OCI-LY3 (cell line): ENCODE results near the gene COLEC11.

ENCODE experiments used
- H2AFZ ChIP-seq: fragments of 200-600, 300-600 bp; shearing (Covaris generic); 2 replicates; pipeline ENCODE4 v1.6.0; 2014; ENCODE audit warnings: antibody characterized with exemption, low read depth, low read length
- H3K27ac ChIP-seq: fragments of 200-600, 300-600 bp; sonication (generic); 2 replicates; pipeline ENCODE4 v1.5.1; 2014; ENCODE audit warnings: mild to moderate bottlenecking, low read length, moderate library complexity, mixed read lengths
- H3K27me3 ChIP-seq: fragments of 200-600, 300-600 bp; sonication (generic); 2 replicates; pipeline ENCODE4 v1.6.1; 2014; ENCODE audit warnings: low read depth, low read length, mixed read lengths
- H3K36me3 ChIP-seq: fragments of 200-600, 300-600 bp; sonication (generic); replicated peaks from 2 replicates; pipeline ENCODE3; 2014; ENCODE audit warnings: low read depth, low read length, mixed read lengths
- H3K4me1 ChIP-seq: fragments of 300-600, 200-600 bp; sonication (generic); 2 replicates; pipeline ENCODE4 v1.6.1; 2014; ENCODE audit warnings: low read length, mixed read lengths
- H3K4me2 ChIP-seq: fragments of 200-600, 300-600 bp; sonication (generic); 2 replicates; pipeline ENCODE4 v1.6.1; 2014; ENCODE audit warnings: low read length, mixed read lengths
- H3K4me3 ChIP-seq: fragments of 300-600, 200-600 bp; sonication (generic); 2 replicates; pipeline ENCODE4 v1.5.1; 2014; ENCODE audit warnings: antibody characterized with exemption, mild to moderate bottlenecking, low read length, moderate library complexity
- H3K79me2 ChIP-seq: fragments of 300-600, 200-600 bp; shearing (Covaris generic); 2 replicates; pipeline ENCODE4 v1.6.1; 2014; ENCODE audit warnings: mild to moderate bottlenecking, low read length, mixed read lengths
- H3K9ac ChIP-seq: fragments of 300-600, 200-600 bp; shearing (Covaris generic); 2 replicates; pipeline ENCODE4 v1.6.0; 2014; ENCODE audit warnings: mild to moderate bottlenecking, low read length, moderate library complexity
- H3K9me3 ChIP-seq: fragments of 200-600, 300-600 bp; shearing (Covaris generic); 2 replicates; pipeline ENCODE4 v1.6.1; 2014; ENCODE audit warnings: low read length, mixed read lengths; ENCODE audit not compliant: insufficient read depth
- H4K20me1 ChIP-seq: fragments of 200-600, 300-600 bp; sonication (generic); 2 replicates; pipeline ENCODE4 v1.6.1; 2016; ENCODE audit warnings: low read length, mixed read lengths; ENCODE audit not compliant: insufficient read depth
- EZH2phosphoT487 ChIP-seq: fragments of 200-600 bp; shearing (Covaris generic); IDR thresholded peaks from 2 replicates; pipeline ENCODE4 v1.6.1; 2018; ENCODE audit warnings: antibody characterized with exemption, mixed run types, low read depth
- TF ChIP-seq, protein P1 (sequence below): fragments of 200-600, 300-600 bp; sonication (generic); IDR thresholded peaks from 2 replicates; pipeline ENCODE4 v1.5.1; 2014; ENCODE audit warnings: antibody characterized with exemption, low read length, low read depth

The COLEC11 gene

DNA sequence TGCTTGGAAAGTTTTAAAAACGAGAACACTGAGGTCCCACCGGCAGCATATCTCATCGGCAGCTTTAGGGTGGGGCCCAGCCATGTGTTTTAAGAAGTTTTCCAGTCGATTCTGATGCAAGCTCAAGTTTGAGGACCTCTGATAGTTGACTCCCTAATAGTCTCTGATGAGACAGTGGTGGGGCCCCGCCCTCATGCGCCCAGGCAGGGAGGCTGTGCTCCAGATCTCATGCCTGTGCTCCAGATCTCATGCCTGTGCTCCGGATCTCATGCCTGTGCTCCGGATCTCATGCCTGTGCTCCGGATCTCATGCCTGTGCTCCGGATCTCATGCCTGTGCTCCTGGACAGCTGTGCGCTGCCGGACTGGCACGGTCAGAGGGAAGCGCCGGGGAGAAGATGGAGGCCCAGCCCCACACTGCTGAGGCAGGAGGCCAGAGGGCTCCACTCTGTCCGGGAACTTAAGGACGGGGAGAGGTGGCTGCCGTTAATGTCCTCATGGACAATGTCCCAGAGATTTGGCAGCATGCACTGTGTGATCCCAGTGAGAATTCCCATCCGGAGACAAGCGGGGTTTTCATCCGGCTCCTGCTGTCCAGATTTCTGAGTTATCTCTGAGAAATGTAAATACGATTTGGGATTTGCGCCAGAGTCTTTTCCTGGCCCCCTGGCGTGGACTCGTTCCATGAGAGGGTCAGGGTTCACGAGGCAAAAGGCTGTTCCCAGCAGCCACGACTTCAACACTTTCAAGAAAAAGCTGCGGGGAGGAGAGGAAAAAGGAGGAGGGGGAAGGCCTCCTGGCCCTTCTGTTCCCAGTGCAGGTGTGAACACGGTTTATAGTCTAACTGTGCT is 9.4 kb upstream of the COLEC11 start:
- no peak overlapping the region for H3K27ac ChIP-seq
- TF ChIP-seq, protein P1, sequence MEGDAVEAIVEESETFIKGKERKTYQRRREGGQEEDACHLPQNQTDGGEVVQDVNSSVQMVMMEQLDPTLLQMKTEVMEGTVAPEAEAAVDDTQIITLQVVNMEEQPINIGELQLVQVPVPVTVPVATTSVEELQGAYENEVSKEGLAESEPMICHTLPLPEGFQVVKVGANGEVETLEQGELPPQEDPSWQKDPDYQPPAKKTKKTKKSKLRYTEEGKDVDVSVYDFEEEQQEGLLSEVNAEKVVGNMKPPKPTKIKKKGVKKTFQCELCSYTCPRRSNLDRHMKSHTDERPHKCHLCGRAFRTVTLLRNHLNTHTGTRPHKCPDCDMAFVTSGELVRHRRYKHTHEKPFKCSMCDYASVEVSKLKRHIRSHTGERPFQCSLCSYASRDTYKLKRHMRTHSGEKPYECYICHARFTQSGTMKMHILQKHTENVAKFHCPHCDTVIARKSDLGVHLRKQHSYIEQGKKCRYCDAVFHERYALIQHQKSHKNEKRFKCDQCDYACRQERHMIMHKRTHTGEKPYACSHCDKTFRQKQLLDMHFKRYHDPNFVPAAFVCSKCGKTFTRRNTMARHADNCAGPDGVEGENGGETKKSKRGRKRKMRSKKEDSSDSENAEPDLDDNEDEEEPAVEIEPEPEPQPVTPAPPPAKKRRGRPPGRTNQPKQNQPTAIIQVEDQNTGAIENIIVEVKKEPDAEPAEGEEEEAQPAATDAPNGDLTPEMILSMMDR = no peak
- TF ChIP-seq EZH2phosphoT487 = no peak
- H3K27me3 ChIP-seq = no peaks in the 10 kb centered on the region
- peaks cover 5% of the 10 kb centered on the region for H3K79me2 ChIP-seq
- peaks cover 15% of the 10 kb centered on the region for H4K20me1 ChIP-seq
- peaks cover 30% of the 10 kb centered on the region for H3K36me3 ChIP-seq
- no peaks in the 10 kb centered on the region for H3K9me3 ChIP-seq
- H3K4me2 ChIP-seq = no peak overlapping the region
- H3K4me1 ChIP-seq = no peaks in the 10 kb centered on the region
- no peak overlapping the region for H3K4me3 ChIP-seq
- no peak overlapping the region for H3K9ac ChIP-seq
- no peak overlapping the region for H2AFZ ChIP-seq

DNA sequence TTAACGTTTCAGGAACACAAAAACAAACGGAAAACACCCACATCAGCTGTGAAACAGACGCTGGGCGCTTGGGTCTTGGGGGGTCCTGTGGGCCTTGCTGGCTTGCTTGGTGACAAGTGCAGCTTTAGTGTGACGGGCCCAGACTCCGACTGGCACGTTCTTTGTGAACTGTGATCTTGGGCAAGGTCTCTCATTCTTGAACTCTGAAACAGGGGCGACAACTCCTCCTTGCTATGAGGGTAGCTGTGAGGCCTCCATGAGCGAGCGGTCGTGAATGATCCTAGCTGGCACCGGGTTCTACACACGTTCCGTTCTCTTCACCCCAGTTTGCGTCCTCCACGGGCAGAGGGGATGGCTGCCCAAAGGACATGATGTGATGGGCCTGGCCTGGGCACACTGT is 8.7 kb upstream of the COLEC11 start:
- TF ChIP-seq, protein P1 = no peak
- no peak for TF ChIP-seq EZH2phosphoT487
- H3K27ac ChIP-seq = no peak overlapping the region
- H3K4me2 ChIP-seq = no peak overlapping the region
- no peak overlapping the region for H3K4me3 ChIP-seq
- H3K27me3 ChIP-seq = no peaks in the 10 kb centered on the region
- H3K4me1 ChIP-seq = no peaks in the 10 kb centered on the region
- peaks cover 23% of the 10 kb centered on the region for H3K36me3 ChIP-seq
- H3K79me2 ChIP-seq = 0 out of 2 replicates have a peak, but pooled peaks cover 3% of the 10 kb centered on the region
- H2AFZ ChIP-seq = no peak overlapping the region
- no peaks in the 10 kb centered on the region for H3K9me3 ChIP-seq
- H4K20me1 ChIP-seq = peaks cover 8% of the 10 kb centered on the region
- no peak overlapping the region for H3K9ac ChIP-seq

DNA sequence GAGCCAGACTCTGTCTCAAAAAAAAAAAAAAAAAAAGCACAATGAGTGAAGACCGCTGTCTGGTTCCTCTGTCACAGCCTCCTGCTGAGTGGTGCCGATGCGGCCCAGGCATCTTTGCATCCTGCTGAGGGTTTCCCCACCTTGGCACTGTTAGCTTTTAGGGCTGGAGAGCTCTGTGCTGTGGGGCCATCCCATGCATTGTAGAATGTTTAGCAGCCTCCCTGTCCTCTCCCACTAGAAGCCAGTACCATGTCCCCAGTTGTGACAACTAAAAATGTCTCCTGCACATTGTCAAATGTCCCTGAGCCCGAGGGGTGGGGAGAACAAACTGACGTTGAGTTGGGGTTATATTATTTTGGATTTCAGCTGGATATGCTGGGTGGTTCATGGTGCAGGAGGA is 7.9 kb upstream of the COLEC11 start:
- H3K27me3 ChIP-seq = no peaks in the 10 kb centered on the region
- no peak overlapping the region for H3K4me3 ChIP-seq
- no peaks in the 10 kb centered on the region for H3K79me2 ChIP-seq
- peaks cover 15% of the 10 kb centered on the region for H3K36me3 ChIP-seq
- H3K9ac ChIP-seq = no peak overlapping the region
- H3K4me2 ChIP-seq = no peak overlapping the region
- TF ChIP-seq, protein P1 = no peak
- no peak for TF ChIP-seq EZH2phosphoT487
- no peaks in the 10 kb centered on the region for H3K4me1 ChIP-seq
- H2AFZ ChIP-seq = no peak overlapping the region
- no peak overlapping the region for H3K27ac ChIP-seq
- no peaks in the 10 kb centered on the region; the same call in 1 of the 2 replicates for H4K20me1 ChIP-seq
- no peaks in the 10 kb centered on the region for H3K9me3 ChIP-seq

DNA sequence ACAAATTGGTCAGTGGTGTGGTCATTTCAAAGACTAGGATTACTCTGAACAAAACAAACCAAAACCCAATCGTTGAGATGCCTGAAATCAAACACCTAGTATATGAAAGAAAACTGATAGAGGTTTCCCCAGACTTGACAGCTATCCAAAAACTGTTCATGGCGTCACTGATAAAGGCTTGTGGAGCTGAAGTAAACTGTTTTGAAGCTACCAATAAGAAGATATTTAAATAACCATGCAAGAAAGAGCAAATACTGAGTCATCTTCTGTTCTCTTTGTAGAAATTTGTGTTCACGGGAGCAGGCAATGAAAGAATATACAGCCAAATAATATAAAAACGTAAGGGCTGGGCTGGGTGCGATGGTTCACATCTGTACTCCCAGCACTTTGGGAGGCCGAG is 7.5 kb upstream of the COLEC11 start:
- no peaks in the 10 kb centered on the region; the same call in 1 of the 2 replicates for H4K20me1 ChIP-seq
- H3K27me3 ChIP-seq = no peaks in the 10 kb centered on the region
- H3K36me3 ChIP-seq = peaks cover 13% of the 10 kb centered on the region
- H3K9ac ChIP-seq = no peak overlapping the region
- no peaks in the 10 kb centered on the region for H3K4me1 ChIP-seq
- no peaks in the 10 kb centered on the region for H3K9me3 ChIP-seq
- H3K4me2 ChIP-seq = no peak overlapping the region
- H2AFZ ChIP-seq = no peak overlapping the region
- no peak overlapping the region for H3K27ac ChIP-seq
- TF ChIP-seq, protein P1 = no peak
- no peak for TF ChIP-seq EZH2phosphoT487
- no peak overlapping the region for H3K4me3 ChIP-seq
- no peaks in the 10 kb centered on the region for H3K79me2 ChIP-seq
